SK-N-SH (cell line): ENCODE results near the gene MAP3K12.
A peak's percentile ranks its signal among the peaks of the same experiment; 100 is the strongest.

ENCODE experiments used
- EZH2phosphoT487 ChIP-seq: fragments of 200-600 bp; sonication (generic); IDR thresholded peaks from 2 replicates; pipeline ENCODE4 v1.6.1; 2017; ENCODE audit warnings: low read depth, mixed run types, mild to moderate bottlenecking, antibody characterized with exemption, moderate library complexity, borderline replicate concordance
- JUND ChIP-seq: IDR thresholded peaks from 2 replicates; pipeline ENCODE4 v1.4.0; 2012
- POLR2AphosphoS5 ChIP-seq: IDR thresholded peaks from 2 replicates; pipeline ENCODE4 v1.6.1; 2012; ENCODE audit warnings: low read depth, low read length
- RAD21 ChIP-seq: IDR thresholded peaks from 2 replicates; pipeline ENCODE4 v1.6.1; 2012; ENCODE audit warnings: mild to moderate bottlenecking, low read length
- TF ChIP-seq, protein P1 (sequence below): fragments of 200-600 bp; sonication (generic); IDR thresholded peaks from 2 replicates; pipeline ENCODE4 v1.6.1; 2017; ENCODE audit warnings: antibody characterized with exemption, mild to moderate bottlenecking, moderate library complexity
- TF ChIP-seq, protein P2 (sequence below): IDR thresholded peaks from 2 replicates; pipeline ENCODE4 v1.6.1; 2012; ENCODE audit warnings: mild to moderate bottlenecking, low read depth, low read length, moderate library complexity

DNA sequence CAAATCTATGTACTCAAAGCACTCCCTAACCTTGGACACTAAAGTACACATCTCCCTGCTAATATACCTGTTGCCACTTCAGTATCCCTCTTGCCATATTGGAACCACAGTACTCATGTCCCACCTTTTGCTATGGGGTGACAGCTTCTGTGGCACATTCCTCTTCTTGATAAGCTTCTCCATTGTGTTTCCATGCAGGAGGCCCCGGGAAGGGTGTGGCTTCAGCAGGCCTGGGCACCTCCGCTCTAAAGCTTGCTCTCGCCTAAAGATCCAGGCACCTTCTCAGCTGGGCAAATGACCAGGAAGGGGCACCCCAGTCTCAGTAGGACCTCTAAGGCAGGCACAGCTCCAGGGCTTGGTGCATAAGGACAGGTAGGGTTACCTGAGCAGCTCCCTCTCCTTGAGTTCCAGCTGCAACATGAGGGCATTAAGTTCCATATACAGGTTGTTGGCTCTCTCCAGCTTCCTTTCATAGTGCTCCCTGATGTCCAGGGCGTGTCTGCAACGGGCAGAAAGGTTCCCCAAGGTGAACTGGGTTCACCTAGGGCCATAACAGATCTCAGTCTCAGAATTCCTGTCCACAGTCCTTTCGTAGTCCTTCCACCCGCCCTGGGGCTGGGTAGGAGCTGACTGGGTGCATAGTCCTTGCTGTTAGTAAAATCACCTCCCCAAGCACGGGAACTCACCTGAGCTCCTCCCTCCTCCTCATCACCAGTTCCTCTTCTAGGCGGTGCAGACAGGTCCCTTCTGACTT, 15.9 kb downstream of the MAP3K12 start:
- TF ChIP-seq, protein P1, sequence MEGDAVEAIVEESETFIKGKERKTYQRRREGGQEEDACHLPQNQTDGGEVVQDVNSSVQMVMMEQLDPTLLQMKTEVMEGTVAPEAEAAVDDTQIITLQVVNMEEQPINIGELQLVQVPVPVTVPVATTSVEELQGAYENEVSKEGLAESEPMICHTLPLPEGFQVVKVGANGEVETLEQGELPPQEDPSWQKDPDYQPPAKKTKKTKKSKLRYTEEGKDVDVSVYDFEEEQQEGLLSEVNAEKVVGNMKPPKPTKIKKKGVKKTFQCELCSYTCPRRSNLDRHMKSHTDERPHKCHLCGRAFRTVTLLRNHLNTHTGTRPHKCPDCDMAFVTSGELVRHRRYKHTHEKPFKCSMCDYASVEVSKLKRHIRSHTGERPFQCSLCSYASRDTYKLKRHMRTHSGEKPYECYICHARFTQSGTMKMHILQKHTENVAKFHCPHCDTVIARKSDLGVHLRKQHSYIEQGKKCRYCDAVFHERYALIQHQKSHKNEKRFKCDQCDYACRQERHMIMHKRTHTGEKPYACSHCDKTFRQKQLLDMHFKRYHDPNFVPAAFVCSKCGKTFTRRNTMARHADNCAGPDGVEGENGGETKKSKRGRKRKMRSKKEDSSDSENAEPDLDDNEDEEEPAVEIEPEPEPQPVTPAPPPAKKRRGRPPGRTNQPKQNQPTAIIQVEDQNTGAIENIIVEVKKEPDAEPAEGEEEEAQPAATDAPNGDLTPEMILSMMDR = no peak
- TF ChIP-seq POLR2AphosphoS5 (peak; percentile 68), EZH2phosphoT487 (no peak), JUND (no peak), RAD21 (no peak)
- TF ChIP-seq, protein P2, sequence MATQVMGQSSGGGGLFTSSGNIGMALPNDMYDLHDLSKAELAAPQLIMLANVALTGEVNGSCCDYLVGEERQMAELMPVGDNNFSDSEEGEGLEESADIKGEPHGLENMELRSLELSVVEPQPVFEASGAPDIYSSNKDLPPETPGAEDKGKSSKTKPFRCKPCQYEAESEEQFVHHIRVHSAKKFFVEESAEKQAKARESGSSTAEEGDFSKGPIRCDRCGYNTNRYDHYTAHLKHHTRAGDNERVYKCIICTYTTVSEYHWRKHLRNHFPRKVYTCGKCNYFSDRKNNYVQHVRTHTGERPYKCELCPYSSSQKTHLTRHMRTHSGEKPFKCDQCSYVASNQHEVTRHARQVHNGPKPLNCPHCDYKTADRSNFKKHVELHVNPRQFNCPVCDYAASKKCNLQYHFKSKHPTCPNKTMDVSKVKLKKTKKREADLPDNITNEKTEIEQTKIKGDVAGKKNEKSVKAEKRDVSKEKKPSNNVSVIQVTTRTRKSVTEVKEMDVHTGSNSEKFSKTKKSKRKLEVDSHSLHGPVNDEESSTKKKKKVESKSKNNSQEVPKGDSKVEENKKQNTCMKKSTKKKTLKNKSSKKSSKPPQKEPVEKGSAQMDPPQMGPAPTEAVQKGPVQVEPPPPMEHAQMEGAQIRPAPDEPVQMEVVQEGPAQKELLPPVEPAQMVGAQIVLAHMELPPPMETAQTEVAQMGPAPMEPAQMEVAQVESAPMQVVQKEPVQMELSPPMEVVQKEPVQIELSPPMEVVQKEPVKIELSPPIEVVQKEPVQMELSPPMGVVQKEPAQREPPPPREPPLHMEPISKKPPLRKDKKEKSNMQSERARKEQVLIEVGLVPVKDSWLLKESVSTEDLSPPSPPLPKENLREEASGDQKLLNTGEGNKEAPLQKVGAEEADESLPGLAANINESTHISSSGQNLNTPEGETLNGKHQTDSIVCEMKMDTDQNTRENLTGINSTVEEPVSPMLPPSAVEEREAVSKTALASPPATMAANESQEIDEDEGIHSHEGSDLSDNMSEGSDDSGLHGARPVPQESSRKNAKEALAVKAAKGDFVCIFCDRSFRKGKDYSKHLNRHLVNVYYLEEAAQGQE = no peak
